Measurements from ENCODE around the gene SH3RF3.
A peak's percentile ranks its signal among the peaks of the same experiment; 100 is the strongest.

The SH3RF3 gene

GRCh38 chr2:109202486-109202885, 73.5 kb downstream of the SH3RF3 start:
- DNase-seq (ENCODE audit: low spot score) = no peak

GRCh38 chr2:109203246-109204011, 74.4 kb downstream of the SH3RF3 start:
- no peak for DNase-seq (ENCODE audit: low spot score)

- DNase-seq (ENCODE audit: low spot score) = no peak
Measured at GRCh38 chr2:109204412-109204811, 75.4 kb downstream of the SH3RF3 start.

GRCh38 chr2:109205447-109205846, 76.4 kb downstream of the SH3RF3 start:
- DNase-seq (ENCODE audit: low spot score) = no peak

- no peak for DNase-seq (ENCODE audit: low spot score)
Measured at GRCh38 chr2:109206569-109207146, 77.7 kb downstream of the SH3RF3 start.

GRCh38 chr2:109207176-109207575, 78.2 kb downstream of the SH3RF3 start:
- no peak for DNase-seq (ENCODE audit: low spot score)

GRCh38 chr2:109208071-109208950, 79.3 kb downstream of the SH3RF3 start:
- no peak for DNase-seq (ENCODE audit: low spot score)

- no peak for DNase-seq (ENCODE audit: low spot score)
Measured at GRCh38 chr2:109208951-109209335, 79.9 kb downstream of the SH3RF3 start.

GRCh38 chr2:109209412-109209811, 80.4 kb downstream of the SH3RF3 start:
- peak; percentile 52 for DNase-seq (ENCODE audit: low spot score)

GRCh38 chr2:109209941-109210340, 80.9 kb downstream of the SH3RF3 start:
- DNase-seq (ENCODE audit: low spot score) = no peak

- DNase-seq (ENCODE audit: low spot score) = no peak
Measured at GRCh38 chr2:109210431-109211200, 81.6 kb downstream of the SH3RF3 start.

GRCh38 chr2:109211315-109211714, 82.3 kb downstream of the SH3RF3 start:
- DNase-seq (ENCODE audit: low spot score) = no peak

- no peak for DNase-seq (ENCODE audit: low spot score)
Measured at GRCh38 chr2:109212836-109213563, 84.0 kb downstream of the SH3RF3 start.

GRCh38 chr2:109213646-109214433, 84.8 kb downstream of the SH3RF3 start:
- no peak for DNase-seq (ENCODE audit: low spot score)

- no peak for DNase-seq (ENCODE audit: low spot score)
Measured at GRCh38 chr2:109214651-109215371, 85.8 kb downstream of the SH3RF3 start.

- no peak for DNase-seq (ENCODE audit: low spot score)
Measured at GRCh38 chr2:109215866-109216265, 86.9 kb downstream of the SH3RF3 start.

- DNase-seq (ENCODE audit: low spot score) = no peak
Measured at GRCh38 chr2:109216332-109216731, 87.3 kb downstream of the SH3RF3 start.

- DNase-seq (ENCODE audit: low spot score) = peak; percentile 41
Measured at GRCh38 chr2:109217362-109218086, 88.5 kb downstream of the SH3RF3 start.

Measured in Ammon's horn (tissue), 1 donor.